GM18873 (cell line): Measurements from ENCODE around the gene TRERF1.

Experiments
- ATAC-seq: cut with Tn5 transposase; IDR thresholded peaks from one replicate; pipeline ENCODE4 v1.9.1; 2021; ENCODE audit warnings: mild to moderate bottlenecking, moderate library complexity, moderate number of reproducible peaks; ENCODE audit not compliant: unreplicated experiment, low FRiP score

Gene TRERF1

DNA sequence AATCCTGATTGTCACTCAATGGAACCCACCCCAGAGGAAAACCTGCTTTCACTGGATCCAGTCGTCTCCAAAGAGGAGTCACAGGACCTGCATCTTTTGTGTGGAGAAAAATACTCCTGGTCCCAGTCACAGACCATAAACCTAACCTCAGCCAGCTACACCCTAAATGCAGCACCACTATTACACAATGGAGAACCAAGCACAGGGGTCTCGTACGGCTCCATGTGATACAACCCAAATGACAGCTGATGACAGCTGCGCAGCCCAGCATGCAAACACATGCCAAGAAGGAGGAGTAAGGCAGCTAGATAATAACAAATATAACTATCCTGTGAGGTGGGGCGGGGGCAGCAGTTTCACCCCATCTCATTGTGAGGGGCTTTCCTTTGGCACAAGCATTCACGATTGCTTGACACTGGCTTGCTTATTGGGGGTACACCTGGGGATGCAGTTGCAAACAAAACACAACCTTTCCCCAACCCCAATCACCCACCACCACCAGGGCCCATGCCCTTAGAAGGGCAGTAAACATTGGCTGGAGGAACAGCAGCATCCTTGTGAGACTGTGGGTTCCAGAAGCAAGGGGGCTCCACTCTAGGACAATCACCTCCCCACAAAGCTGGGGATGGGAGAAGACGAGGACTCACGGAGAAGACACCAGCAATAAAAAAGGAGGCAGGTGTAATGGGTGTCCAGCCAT lies 51.5 kb downstream of the TRERF1 start:
- no peak for ATAC-seq

DNA sequence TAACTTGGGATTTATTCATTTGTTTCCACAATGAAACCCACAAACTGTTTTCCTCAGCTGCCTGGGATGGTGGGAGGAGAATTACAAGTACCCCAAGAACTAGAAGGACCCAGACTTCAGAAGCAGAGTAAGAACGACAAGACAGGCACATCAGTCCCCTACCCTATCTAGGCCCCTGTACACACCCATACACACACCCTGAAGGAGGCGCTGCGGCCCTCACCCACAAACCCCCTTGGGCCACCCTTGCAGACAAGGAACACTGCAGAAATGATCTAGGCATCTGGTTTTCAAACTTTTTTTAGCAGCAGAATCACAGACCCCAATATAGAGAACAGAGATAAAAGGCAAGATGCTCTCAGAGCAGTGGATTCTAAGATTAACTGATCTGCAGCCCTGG lies 55.0 kb downstream of the TRERF1 start:
- ATAC-seq, result no peak

DNA sequence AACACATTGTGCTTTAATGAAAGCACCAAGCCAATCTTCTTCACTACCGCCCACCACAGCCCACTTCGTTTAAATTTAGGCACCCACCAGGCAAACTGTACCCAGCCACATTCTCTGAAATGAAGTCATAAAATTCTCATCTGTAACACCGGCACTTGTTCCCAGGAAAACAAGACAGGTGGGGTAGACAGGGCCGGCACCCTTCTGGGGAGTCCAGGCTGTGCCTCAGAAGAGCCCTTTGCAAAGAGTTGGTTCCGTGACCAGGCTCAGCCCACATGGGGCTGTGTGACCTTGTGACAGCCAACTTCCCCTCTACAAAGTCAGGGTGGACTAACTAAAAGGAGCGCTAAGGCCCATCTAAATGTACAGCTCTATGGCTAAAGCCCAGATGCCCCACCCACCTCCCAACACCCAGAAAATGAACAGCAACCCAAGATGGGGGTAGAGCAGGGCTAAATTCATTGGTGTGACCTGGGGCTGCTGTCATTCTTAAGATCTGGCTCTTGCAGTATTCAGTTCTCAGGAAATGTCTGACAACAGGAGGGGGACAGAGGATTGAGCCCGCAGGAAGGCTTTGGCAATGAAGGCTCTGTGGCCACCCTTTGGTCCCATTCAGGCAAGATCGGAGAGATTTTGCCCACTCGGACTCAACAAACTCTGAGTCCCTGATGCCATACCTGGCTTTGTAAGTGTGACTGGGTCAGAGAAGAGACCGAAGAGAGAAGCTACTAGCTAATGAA lies 56.7 kb downstream of the TRERF1 start:
- ATAC-seq, result no peak

DNA sequence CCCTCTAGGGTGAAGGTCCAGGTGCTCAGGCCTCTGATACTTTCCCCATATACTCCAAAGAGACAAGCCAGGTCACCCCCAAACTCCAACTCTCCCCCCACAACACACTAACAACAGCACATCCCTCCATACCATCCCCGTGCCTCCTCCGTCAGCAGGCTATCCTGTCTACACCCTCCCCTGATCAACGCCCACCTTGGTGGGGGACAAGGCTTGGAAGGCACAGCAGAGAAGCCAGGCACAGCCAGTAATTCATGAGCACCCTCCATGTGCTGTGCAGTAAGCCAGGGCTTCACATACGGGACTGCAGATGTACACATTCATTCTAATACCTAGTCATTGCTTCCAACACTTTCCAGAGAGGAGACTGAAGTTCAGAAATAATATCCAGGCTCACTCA lies 57.6 kb downstream of the TRERF1 start:
- no peak for ATAC-seq

DNA sequence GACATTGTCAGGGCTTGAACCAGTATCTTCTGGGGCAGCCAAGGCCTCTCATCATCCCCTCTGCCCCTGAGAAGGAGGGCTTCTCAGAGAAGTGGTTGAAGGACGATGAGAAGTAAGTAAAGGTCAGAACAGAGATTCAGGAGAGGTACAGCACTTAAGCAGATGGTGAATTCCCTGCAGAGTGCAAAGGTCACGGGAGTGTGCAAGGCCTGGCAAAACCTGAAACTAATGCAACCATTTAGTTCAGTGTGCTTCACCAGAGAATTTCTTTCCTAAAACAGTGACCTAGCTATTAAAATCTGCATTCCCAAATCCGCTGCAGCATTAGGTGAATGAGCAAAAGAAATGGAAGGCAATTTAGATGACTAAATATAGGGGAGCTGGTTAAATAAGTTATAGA lies 58.4 kb downstream of the TRERF1 start:
- ATAC-seq, result no peak

DNA sequence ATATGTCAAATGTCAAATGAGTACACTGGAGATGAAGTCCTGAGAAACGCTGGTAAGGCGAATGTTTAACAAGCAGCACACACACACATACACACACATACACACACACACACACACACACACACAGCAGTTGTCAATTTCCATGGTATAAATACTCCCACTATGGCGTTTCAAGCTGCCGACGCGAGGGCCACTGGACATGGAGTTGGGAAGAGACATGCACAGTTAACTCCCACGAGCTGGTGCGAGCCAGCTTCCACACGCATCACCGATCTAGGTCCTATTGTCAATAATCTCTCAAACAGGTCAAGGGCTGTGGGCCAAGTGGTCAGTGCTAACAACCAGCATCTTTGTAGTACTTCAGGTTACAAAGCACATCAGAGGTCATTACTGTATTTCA lies 58.9 kb downstream of the TRERF1 start:
- ATAC-seq, result no peak

DNA sequence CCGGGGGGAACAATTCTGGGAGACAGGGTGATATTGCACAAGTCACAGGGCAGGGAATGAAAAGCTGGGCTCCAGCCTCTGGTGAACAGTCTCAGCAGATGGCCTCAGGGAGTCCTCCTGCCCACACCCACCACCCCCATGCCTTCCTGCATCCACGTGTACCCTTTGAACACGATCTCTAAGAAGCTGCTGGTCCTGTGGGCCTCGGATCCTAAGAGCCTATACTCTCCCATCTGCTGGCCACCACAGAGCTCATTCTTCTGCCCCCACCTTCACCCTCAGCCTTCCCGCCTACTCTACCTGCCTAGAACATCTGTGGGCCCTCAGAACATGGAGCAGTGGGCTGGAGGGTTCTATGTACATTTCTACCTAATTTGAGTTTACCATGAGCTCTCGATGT lies 60.3 kb downstream of the TRERF1 start:
- ATAC-seq, result no peak

DNA sequence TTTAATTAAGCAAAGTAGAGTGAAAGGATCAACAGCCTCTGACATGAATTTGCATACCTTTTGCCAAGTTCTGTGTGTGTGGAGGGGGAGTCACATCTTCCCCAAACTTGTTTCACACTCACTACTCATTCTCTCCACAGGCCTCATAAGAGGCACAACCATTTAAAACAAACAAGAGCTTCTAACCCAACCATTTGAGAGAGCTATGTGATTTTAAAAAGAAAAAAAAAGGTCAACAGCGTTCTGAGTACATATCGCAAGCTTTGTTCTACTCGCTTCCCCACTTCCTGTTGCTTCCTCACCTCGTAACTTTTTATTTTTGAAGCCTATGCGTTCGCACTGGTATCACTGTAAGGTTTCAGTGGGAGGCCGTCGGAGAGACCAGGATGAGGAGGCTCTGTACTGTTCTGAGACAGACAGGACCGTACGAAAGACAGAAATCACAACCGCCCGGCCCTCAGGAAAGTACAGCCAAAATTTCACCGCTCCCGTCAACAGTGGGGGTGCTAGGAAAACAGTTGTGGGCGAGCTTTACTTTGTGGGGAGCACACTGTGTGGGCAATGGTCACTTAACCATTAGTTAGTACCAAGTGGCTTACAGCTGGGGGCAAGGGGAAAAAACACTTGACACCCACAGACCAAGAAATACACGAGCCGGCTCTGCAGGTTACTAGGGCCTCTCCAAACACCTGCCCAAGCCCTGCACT lies 61.3 kb downstream of the TRERF1 start:
- no peak for ATAC-seq

DNA sequence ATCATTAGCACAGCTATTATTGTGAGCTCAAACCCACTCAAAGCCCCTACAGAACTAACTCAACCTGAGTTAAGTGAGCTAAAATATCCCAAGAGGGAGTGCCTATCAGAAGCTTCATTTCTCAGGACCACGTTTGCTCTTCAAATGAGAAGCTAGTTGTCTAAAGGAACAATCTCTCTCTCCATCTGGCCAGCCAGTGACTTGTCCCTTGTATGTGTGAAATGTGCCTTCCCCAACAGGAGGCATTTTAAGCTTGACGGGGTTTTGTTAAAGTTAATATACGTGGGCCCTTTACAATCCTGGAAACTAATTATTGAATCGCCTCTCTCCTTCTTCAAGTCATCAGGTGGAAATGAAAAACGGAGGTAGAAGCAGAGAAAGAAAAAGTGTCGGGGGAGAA lies 62.0 kb downstream of the TRERF1 start:
- ATAC-seq, result no peak

DNA sequence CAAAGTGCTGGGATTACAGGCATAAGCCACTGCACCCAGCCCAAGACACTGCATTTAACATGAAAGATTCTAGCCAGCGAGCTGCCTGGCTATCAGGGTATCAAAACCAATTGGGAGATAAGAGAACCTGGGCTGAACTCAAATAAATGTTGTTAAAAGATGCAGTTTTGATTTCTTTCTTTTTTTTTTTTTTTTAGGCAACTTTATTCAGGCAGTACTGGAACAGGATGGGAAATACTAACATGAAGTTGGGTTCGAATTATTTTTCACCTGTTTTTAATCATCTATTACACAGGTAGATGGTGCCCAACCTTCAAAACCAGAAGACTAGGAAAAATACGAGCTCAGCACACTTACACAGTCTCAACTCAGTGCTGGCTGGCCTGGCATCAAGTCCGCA lies 63.7 kb downstream of the TRERF1 start:
- no peak for ATAC-seq

DNA sequence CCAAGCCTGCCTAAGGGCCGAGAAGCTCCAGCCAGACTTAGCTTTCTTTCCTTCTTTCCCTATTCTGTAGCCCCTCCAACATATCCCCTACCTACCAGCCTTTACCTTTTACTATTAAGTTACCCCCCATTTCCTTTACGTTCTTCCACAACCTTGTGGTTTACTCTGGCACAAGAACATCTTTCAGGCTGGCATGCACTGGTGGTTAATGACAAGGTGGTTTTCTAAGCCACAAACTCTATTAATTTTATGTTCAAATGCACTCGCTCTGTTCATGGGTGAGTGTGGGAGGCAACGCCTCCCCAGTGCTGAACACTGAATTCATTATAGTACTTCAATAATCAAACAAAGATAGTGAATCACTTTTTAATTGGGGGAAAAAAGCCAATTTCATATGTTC lies 64.4 kb downstream of the TRERF1 start:
- no peak for ATAC-seq

DNA sequence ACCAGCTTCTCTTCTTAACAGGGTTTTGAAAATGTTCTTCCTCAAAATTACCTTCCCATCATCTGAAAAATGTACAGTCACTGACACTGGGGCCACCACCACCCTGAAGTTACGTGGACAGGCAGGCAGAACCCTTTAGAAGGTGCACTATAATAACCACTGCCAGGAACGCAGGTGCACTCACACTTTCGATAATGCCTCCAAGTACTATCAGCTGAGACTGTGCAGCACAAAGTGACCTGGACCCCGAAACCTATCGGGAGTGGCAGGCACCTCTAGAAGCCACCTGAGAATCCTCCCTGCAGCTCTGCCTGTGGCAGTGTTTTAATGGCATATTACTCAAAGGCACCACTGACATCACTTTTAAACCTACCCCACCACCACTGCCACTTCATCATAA lies 66.4 kb downstream of the TRERF1 start:
- ATAC-seq, result no peak

DNA sequence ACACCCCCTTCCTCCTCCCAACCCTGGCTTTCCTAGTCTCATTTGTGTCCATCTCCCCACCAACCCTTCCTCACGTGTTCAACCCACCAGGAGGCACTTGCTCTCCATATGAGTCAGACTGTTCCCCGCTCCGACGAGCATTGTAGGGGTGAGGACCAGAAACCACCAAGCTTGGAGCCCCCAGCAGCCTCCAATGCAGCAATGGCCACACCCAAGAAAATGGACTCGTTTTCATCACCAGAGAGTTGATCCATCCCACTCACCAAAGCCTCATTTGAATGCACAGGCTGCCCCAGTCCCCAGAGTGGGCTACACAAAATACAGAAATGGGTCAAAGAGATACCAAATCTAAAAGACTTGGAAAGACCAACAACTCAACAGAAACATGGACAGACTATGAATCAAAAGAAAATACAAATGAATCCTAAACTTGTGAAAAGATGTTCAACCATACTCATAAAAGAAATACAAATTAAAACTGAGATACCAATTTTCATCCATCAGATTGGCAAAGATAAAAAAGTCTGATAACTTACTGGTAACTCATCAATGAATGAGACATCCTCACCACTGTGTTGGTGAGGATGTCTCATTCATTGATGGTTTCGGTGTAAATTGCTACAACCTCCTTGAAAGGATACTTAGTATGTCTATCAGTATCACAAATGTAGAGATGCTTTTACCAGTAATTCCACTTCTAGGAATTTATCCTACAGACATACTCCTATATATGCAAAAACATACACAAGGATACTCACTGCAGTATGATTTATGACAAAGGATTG lies 68.1 kb downstream of the TRERF1 start:
- ATAC-seq, result no peak

DNA sequence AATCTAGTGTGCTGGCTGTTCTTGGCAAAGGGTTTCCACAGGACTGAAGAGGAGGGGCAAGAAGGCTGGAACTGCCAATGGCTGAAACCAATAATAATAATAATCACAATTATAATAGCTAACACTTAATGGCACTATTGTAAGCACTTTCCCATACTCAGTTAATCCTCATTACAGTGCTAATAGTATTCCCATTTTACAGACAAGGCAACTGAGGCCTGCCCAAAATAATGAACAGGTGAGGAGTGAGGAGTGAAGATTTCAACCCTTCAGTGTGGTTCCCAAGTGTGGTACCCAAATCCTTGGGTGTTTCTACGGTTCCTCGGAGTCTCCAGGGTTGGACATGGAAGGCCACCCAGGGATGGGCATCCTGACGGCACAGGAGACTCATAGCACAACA lies 69.9 kb downstream of the TRERF1 start:
- ATAC-seq, result no peak

DNA sequence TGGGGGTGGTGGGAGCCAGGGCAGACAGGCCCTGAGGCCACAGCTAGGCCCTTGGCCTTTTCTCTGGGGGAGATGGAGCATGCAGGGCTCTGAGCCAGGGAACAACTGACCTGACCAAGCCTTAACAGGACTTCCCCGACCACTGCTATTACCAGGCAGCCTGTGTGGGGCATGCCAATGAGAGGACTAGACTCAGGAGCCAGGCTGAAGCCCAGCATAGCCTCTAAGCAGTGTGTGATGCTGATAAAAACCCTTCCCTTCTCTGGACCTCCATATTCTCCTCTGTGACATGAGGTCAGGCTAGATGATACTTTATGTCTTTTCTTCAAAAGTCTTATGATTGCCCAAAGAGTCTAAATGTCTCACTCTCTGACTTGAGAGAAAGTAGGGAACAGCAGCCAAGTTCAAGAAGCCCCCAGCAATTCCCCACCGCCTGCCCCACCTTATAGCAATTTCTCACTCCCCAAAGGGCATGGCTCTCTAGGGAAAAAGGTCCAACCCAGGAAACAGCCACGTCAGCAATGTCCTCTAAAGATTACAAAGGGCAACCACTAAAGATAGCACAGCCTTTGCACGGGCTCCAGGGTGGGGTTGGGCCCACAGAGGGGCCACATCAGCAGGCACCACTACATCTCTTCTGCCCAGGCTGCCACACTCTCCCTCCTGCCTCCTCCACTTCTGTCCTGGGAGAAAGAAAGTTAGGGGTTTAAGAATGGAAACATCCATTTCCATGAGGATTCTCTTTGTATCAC lies 71.3 kb downstream of the TRERF1 start:
- no peak for ATAC-seq

DNA sequence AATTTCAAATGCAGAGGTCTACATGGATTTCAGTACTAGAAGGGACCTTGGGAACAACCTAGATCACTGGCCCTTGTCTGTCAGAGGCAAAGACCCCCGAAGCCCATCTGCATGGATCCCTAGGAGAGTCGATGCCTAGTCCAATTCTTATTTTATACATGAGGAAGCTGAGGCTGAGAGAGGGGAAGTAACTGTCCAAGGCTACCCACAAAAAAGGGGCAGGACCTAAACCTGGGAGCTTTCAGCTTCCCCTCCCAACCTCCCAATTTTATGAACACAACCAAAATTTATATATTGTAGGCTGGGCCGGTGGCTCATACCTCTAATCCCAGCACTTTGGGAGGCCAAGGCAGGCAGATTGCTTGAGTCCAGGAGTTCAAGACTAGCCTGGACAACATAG lies 73.2 kb downstream of the TRERF1 start:
- no peak for ATAC-seq

DNA sequence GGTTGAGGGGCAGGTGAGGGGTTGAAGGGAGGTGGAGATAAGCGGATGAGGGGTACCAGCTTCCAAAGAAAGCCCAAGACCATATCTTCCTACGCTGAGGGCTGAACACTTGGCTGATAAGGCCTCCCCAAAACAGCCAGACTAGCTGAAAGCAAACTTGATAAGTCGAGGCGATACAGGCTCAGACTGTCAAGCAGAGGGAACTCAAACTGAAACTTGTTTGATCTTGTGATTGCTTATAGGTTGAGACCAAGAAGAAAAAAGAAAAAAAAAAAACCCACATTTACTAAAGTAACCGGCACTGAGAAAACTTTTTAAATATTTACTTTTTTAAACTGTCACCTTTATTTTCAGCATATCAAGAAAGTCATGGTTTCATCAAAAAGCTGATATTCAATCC lies 73.6 kb downstream of the TRERF1 start:
- ATAC-seq, result no peak

DNA sequence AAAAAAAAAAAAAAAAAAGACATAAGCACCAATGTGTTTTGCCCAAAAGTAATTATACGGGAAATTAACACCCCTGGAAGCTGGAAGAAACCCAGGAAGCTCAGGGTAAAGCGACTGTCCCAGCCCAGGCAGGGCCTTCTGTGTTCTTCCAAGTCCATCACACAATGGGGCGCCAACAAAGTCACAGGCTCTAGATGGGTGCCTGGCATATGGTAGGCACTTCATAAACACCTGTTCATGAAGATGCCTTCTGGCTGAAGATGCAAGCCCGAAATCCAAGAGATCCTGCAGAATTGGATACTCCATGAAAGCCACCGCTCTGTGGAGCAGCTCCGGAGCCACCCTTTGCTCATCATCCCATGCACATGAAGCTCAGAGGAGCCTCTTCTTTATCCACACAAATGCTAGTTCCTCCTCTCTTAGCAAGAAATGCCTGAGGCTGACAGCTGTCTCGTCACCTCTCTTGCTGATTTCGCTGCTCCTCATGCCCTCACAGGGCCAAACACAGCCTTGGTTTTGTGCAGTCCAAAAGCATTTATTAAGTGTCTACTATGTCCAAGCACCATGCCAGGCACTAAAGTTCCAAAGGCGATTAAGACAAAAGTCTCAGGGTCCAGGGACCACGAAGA lies 76.6 kb downstream of the TRERF1 start:
- ATAC-seq, result no peak

DNA sequence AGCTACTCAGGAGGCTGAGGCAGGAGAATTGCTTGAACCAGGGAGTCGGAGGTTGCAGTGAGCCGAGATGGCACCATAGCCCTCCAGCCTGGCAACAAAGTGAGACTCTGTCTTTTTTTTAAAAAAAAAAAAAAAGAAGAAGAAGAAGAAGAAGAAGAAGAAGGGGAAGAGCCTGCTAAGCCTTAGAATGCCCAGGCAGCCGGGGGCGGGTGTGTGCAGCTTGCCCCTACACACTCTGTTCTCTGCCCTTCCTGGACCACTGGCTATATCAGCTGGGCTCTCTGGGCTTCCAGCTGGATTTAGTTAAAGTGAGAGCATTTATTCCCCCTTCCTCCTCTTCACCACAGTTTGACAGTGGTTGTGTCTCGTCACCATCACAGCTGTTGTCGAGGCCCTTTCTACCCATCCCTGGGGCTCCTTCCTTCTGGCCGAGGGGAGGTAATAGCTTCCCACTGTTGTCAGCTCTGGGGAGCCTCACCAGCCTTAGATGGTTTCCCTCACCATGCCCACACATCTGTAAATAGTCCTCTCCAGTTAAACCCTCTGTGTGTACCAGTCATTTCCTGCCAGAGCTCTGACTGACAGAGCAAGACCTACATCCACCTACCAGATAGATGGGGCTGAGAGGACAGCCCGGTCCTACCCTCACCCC lies 77.6 kb downstream of the TRERF1 start:
- no peak for ATAC-seq
